HG03521 (cell line): Measurements from ENCODE around the gene PKP4.

ENCODE experiments used
- ATAC-seq: cut with Tn5 transposase; IDR thresholded peaks from one replicate; pipeline ENCODE4 v1.9.1; 2021; ENCODE audit warnings: mild to moderate bottlenecking, moderate library complexity; ENCODE audit not compliant: unreplicated experiment

PKP4 gene

DNA sequence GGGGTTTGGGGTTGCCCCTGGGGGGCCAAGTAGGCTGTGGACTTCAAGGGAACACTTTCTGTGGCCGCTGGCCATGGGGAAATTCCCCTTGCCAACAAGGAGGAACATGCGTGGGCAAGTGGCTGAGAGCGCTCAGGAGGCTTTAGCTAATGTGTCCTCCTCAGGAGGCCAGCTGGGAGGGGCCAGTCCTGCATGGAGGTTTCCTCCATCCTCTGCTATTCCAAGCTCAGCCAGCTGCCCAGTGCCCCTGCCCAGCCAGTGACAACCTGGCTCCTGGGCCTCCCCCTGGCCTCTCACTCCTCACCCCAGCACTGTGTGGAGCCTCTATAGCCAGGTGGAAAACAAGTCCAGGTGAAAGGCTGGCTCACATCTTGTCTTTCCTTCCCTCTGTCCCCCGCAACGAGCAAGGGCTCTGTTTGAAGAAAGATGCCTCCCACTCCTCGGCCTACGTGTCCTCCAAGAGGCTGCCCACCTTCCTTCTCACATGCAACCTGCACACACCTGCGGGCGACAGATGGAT, 273.9 kb downstream of the PKP4 start:
- ATAC-seq, result no peak

DNA sequence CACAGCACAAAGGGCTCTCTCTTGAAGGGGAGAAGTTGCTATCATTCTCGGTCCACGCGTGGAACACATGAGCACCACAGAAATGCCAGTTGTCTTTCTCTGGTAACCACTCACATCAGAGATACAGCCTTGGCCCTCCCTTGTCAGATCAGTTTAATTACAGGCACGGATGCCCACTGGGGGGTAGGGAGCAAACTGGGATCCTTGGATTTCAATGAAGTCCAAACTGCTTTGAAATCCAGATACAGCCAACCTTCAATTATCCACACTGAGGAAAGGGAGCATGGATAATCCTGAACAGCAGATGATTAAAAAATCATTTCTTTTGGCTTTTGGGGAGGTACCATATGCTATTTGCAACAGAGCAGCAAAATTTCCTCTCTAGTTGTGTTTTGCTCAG, 274.6 kb downstream of the PKP4 start:
- ATAC-seq, result no peak
